Glomerular visceral epithelial cell (primary cell): ENCODE measurements around the gene TMEM269.

Experiments used
- DNase-seq: peaks from one replicate; pipeline ENCODE4 v3.0.0-alpha.2; 2016; ENCODE audit errors: extremely low spot score

The TMEM269 gene

GRCh38 chr1:42848823-42849537, 64.2 kb downstream of the TMEM269 start:
- no peak for DNase-seq

GRCh38 chr1:42849944-42850343, 65.2 kb downstream of the TMEM269 start:
- no peak for DNase-seq
